NCI-H1436 treated with DMSO at 0.1 percent for 48 hours (cell line): ENCODE data around the gene FAM13A.

ENCODE experiments used
- DNase-seq: peaks from one replicate; lab custom pipeline; 2025; lab: John Stamatoyannopoulos, UW

Gene FAM13A

DNA sequence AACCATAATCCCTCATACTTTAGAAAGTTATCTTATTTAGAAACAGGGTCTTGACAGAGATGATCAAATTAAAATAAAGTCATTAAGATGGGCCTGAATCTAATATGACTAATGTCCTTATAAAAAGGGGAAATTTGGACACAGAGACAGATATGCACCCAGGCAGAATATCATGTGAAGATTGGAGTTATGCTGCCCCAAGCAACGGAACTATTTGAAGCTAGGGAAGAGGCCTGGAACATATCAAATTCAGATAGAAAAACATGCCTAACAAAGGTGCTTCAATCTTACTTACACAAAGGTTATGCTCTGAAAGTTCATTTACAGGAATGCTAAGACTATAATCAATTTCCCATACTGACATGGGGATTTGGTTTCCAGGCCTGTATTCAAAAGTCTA is 246.7 kb downstream of the FAM13A start:
- DNase-seq, result no peak

- no peak for DNase-seq
Measured at GRCh38 chr4:88809576-88810219, 247.3 kb downstream of the FAM13A start.

GRCh38 chr4:88809101-88809500 is 247.9 kb downstream of the FAM13A start:
- DNase-seq, result no peak

- DNase-seq, result no peak
Measured at GRCh38 chr4:88807499-88807898, 249.5 kb downstream of the FAM13A start.

- no peak for DNase-seq
Measured at GRCh38 chr4:88804234-88804633, 252.8 kb downstream of the FAM13A start.

DNA sequence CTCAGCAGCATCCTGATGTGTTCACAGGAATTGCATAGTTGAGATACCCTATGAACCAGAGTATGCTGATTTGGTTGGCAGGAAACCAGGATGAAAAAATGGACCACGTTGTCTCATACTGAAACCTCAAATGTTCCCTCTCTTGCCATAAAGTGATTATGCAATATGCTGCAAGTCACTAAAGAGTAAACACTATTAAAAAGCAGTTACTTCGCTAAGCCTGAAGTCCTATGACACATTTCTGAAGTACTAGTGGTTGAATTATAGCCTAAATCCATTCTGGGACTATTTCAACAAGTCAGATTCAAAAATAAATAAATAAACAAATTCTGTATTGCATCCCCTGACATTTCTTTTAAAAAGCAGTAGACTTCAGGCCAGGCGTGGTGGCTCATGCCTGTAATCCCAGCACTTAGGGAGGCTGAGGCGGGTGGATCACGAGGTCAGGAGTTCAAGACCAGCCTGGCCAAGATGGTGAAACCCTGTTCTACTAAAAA is 253.3 kb downstream of the FAM13A start:
- DNase-seq, result no peak

DNA sequence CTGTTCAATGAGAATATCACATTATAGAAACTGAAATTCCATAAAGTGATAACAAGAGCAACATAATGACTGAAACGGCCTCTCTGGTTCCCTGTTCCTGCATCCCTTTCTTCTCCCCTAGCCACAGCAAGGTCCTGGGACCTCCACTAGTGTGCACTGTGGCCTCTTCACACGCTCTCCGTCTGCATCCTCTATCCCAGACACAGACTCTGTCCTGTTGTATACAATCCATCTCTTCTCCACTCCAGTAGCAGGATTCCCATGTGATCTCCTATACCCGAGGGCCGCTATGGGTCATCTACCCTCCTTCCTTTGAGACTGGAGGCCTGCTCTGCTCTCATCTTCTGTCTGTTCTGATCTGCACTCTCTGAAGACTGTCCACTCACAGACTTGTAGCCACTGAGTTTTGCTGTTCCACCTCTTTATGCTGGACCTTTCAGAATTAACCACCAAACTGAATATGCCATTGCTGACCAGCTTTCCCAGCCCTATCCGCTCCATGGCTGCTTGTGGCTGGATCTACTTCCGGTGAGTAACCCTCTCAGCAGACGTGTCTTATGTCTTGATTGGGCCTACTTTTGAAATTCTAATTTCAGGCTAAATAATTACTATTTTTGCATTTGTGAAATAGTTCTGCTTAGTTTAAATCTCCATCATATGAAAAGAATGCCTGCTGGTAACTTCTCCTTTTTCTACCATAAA is 254.2 kb downstream of the FAM13A start:
- no peak for DNase-seq

GRCh38 chr4:88802138-88802537 is 254.8 kb downstream of the FAM13A start:
- DNase-seq, result no peak

DNA sequence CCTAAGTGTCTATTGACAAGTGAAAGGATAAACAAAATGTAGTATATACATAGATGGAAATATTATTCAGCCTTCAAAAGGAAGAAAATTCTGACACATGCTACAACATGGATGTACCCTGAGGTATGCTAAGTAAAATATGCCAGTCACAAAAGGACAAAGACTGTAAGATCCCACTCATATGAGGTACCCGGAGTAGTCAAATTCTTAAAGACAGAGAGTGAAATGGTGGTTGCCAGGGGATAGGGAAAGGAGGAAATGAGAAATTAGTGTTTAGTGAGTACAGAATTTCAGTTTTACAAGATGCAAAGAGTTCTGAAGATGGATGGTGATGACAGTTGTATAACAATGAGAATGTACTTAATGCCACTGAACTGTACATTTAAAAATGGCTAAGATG is 257.1 kb downstream of the FAM13A start:
- DNase-seq, result no peak

DNA sequence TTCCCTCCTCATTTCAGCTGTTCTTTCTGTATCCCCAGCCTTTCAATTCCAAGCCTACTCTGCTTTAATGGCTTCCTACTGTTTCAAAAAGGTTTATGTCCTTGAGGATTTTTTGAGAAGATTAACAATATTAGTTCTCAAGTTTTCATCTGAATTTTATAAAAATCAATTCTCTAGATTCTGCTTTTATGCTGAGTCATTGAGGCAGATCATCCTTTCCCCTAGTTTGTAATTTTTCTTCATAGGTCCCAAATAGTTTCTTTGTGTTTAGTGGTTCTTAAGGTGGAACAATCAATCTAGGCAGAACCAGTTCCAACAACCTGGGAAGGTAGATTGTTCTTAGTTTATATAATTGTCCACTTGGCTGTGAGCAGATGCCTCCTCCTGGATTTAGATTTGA is 259.3 kb downstream of the FAM13A start:
- DNase-seq, result no peak

DNA sequence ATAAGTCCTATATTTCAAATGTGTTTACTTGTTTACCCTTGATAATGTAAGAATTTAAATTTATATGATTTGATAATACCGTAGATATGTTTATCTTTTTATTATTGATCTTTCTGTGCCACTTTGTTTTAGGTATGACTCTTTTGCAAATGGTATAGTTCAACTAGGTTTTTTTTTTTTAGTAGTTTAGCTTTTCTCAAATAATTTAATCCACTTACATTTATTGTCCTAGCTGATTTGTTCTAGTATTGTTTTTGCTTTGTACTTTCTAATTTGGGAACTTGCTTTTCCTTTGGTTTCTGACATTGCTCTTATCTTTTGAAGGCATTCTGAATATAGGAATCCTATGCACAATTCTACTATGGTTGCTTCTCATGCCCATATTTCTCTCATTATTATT is 260.4 kb downstream of the FAM13A start:
- no peak for DNase-seq

DNA sequence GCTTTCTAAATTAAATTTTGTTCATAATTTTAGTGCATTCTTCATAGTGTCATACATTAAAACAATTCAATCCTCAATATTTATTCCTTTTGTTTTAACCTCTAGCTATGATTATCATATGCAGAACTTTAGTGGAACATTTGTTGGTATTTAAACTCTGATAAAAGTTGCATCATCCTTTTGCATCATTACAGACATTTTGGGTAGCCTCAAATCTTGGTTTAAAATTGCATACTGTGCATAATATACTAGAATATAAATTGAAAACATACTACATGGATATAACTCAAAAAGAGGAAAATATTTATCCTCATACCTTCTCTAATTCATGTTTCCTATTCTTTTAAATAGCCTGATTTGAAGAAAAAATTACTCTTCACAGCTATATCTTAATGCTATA is 262.0 kb downstream of the FAM13A start:
- no peak for DNase-seq

DNA sequence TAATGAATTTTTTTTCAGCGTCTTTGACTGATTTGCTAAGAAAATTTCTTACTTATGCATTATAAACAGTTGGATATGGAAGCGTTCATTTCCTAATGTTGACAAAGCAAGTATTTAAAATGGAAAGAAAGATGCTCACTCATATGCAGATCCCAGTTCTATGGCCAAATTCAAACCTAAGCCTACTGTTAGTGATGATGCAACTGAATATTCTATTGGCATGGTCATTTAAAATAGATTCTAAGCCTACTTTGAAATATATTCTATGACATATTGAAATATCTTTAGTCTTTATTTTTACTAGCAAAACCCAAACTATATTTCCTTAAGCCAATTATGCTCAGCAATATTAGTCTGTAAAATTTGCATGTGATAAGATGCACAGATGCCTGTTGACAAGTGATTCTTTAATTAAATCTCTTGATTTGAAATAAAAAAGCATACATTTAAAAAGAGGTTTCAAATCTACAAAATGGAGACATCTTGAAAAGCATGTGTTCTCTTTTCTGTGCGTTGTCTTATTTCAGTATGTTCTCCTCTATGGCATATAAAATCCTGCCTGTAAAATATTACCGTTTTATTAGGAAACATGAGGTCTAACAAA is 262.8 kb downstream of the FAM13A start:
- DNase-seq, result no peak

DNA sequence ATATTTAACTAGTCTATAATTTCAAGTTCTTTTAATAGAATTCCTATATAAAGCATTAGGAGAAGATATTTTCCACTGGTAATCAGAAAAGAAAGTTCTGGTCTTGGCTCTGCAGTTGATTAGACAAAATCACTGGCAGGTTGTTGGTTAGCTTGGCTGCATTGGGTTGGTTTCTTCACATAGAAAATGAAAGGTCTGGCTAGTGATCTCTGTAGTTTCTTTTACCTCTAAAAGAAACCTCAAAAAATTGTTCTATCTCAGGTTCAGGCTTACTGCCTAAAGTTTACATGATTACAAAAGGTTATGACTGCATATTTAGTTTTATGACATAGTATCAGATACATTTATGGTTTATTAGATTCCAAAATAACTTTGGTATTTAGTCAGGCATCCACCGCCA is 263.5 kb downstream of the FAM13A start:
- no peak for DNase-seq

DNA sequence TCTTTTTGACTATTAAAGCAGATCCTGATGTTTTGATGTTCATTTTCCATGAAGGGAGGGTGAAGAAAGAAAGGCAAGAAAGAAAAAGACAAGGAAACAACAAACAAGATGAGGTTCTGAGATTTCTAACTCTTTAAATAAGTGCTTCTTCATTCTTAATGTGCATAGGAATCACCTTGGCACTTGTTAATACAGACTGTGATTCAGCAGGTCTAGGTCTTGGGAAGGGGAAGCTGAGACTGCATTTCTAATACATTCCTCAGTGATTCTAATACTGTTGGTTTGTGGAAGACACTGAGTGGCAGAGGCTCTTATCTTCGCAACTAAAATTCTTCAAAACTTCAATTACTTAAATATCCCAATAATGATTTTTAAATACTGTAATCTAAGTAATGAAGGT is 264.2 kb downstream of the FAM13A start:
- no peak for DNase-seq

- no peak for DNase-seq
Measured at GRCh38 chr4:88792268-88792781, 264.7 kb downstream of the FAM13A start.

DNA sequence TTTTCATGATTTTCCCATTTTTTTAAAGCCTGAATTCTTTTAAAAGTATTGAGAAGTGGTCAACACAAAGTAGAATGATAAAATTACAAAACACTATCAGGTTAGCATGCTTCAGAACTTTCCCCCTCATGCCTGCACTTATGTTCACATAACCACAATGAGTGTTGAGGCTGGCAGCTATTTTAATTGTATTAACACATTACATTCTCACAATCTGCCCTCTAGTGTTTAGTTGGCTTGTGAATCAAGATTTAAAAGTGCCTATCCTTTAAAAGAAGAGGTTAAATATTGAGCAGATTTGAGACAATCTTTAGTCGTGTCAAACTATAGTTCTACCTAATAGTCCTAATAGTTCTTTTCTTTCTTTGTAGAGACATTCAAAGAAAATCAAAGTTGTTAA is 265.7 kb downstream of the FAM13A start:
- DNase-seq, result no peak

DNA sequence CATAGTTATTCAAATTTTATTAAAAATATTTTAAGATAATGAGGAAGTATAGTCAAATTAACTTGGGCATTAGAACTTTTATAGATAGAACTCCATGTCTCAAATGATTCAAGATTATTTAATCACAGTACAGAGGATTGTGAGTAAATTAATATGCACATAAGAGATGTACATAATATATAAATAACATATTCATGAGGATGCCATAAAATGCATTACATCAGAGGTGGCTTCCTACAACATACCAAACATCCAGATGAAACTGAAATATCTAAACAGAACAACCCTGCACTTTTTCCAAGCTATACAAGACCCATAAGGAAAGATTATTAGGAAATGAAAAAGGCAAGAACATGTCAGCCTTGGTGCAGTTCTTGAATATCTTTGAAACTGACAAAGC is 268.1 kb downstream of the FAM13A start:
- no peak for DNase-seq

- no peak for DNase-seq
Measured at GRCh38 chr4:88788424-88788823, 268.6 kb downstream of the FAM13A start.

- no peak for DNase-seq
Measured at GRCh38 chr4:88786011-88786410, 271.0 kb downstream of the FAM13A start.

- no peak for DNase-seq
Measured at GRCh38 chr4:88780389-88780788, 276.6 kb downstream of the FAM13A start.

GRCh38 chr4:88779431-88779830 is 277.6 kb downstream of the FAM13A start:
- no peak for DNase-seq

- DNase-seq, result no peak
Measured at GRCh38 chr4:88775529-88775928, 281.5 kb downstream of the FAM13A start.
